ENCODE results near the gene BARX2.

GRCh38 chr11:129404731-129405130 is 29.1 kb downstream of the BARX2 start:
- TF ChIP-seq TAF1 (IDR thresholded peaks at IDR 0.05; ENCODE audit: borderline replicate concordance, low read depth, low read length) (no peak), POLR2AphosphoS5 (IDR thresholded peaks at IDR 0.05; ENCODE audit: low read depth, low read length) (no peak), POLR2A (IDR thresholded peaks at IDR 0.05; ENCODE audit: low read depth, low read length) (no peak)

Data from GM12892 (cell line).